K562 (cell line): ENCODE results near the gene TGFB2. TPM values are rescaled to one million over a fixed set of nuclear protein-coding genes. Genes with fewer than 3 reads are reported as not detected.

Experiments
- ATAC-seq: fragments of 200-7000 bp; cut with Tn5 transposase; 3 replicates; pipeline ENCODE4 v1.9.1; 2020; ENCODE audit warnings: moderate library complexity
- BruUV-seq: library from RNA; stranded (reverse); fragments of 400-500 nt; replicated peaks from 2 replicates; lab custom pipeline; 2021; lab: Mats Ljungman, UMichigan
- CTCF ChIA-PET: fragments of 300-600 bp; formaldehyde crosslinking; extraction: SDS; loops from one replicate; lab custom pipeline; 2021; ENCODE audit warnings: low intra/inter-chr PET ratio; lab: Yijun Ruan, JAX
- POLR2A ChIA-PET: fragments of 300-600, 350-650 bp; sonication (Branson Sonifier 250); formaldehyde crosslinking; extraction: SDS; loops from one replicate; lab custom pipeline; 2021; ENCODE audit warnings: antibody characterized with exemption, inconsistent platforms; lab: Yijun Ruan, JAX
- DNase-seq, 4 experiments: peaks; one replicate each; pipeline versions ENCODE4 v3.0.0 to v3.0.0-alpha.2; 2011 to 2018; ENCODE audit warnings: low spot score in 3 of 4, mixed read lengths in 3 of 4; ENCODE audit errors: extremely low read depth in 1 of 4
- FAIRE-seq: peaks from 2 replicates; lab custom pipeline; 2011; peaks lifted over from hg19 to GRCh38; lab: Jason Lieb, UNC
- H2AFZ ChIP-seq: 2 replicates; pipeline ENCODE4 v1.6.0; 2011; ENCODE audit warnings: low read depth, low read length, control low read depth, inconsistent platforms
- H3K27ac ChIP-seq: fragments of 200-600 bp; 3 replicates; pipeline ENCODE4 v1.8.0; 2011; ENCODE audit warnings: low read depth, mild to moderate bottlenecking, control low read depth, inconsistent platforms, low read length, moderate library complexity, mixed read lengths; ENCODE audit errors: extremely low read depth
- H3K27me3 ChIP-seq, 2 experiments: fragments of 300-600 bp in 1 of 2; 2 replicates in 1 of 2; 3 replicates in 1 of 2; pipeline versions ENCODE4 v1.6.0 to v1.8.0; 2011; ENCODE audit warnings: inconsistent platforms in 2 of 2, low read length in 2 of 2, mild to moderate bottlenecking in 1 of 2, mixed read lengths in 1 of 2, moderate library complexity in 1 of 2; ENCODE audit not compliant: control insufficient read depth in 2 of 2, insufficient read depth in 2 of 2
- H3K36me3 ChIP-seq: fragments of 300-600 bp; 3 replicates; pipeline ENCODE4 v1.8.0; 2011; ENCODE audit warnings: mild to moderate bottlenecking, low read length, inconsistent platforms; ENCODE audit not compliant: control insufficient read depth, insufficient read depth
- H3K4me1 ChIP-seq, 2 experiments: fragments of 200-600 bp in 1 of 2; replicated peaks in 1 of 2; 2 replicates in 1 of 2; 3 replicates in 1 of 2; pipeline versions ENCODE4 v1.5.1 to v1.8.0; 2011; ENCODE audit warnings: inconsistent platforms in 2 of 2, low read length in 2 of 2, mild to moderate bottlenecking in 1 of 2, mixed read lengths in 1 of 2, moderate library complexity in 1 of 2; ENCODE audit not compliant: control insufficient read depth in 2 of 2, insufficient read depth in 2 of 2
- H3K4me2 ChIP-seq: 2 replicates; pipeline ENCODE4 v1.6.1; 2011; ENCODE audit warnings: low read length, control low read depth, inconsistent platforms, mixed read lengths; ENCODE audit not compliant: insufficient read depth
- H3K4me3 ChIP-seq: fragments of 200-600 bp; sonication (generic), shearing (Covaris generic); 2 replicates; pipeline ENCODE4 v1.5.1; 2016; ENCODE audit warnings: control low read depth, inconsistent platforms
- H3K79me2 ChIP-seq: fragments of 200-600 bp; 3 replicates; pipeline ENCODE4 v1.8.0; 2011; ENCODE audit warnings: low read length, inconsistent platforms; ENCODE audit not compliant: control insufficient read depth, insufficient read depth
- H3K9ac ChIP-seq, 2 experiments: 2 replicates each; pipeline versions ENCODE4 v1.6.0 to v1.6.1; 2011; ENCODE audit warnings: low read depth in 2 of 2, low read length in 2 of 2, control low read depth in 1 of 2, inconsistent platforms in 1 of 2, mild to moderate bottlenecking in 1 of 2, mixed read lengths in 1 of 2; ENCODE audit not compliant: insufficient read depth in 1 of 2
- H3K9me1 ChIP-seq: one replicate; pipeline ENCODE4 v1.6.0; 2011; ENCODE audit warnings: inconsistent platforms, mild to moderate bottlenecking, low read length, moderate library complexity; ENCODE audit not compliant: control insufficient read depth, insufficient read depth
- H3K9me3 ChIP-seq: replicated peaks from 2 replicates; pipeline ENCODE4 v1.5.1; 2011; ENCODE audit warnings: low read depth, low read length, inconsistent platforms; ENCODE audit not compliant: control insufficient read depth, insufficient read depth
- H4K20me1 ChIP-seq: replicated peaks from 2 replicates; pipeline ENCODE4 v1.6.1; 2011; ENCODE audit warnings: low read length, inconsistent platforms, mixed read lengths; ENCODE audit not compliant: control insufficient read depth, insufficient read depth
- CAMTA2 ChIP-seq: fragments of 250-450 bp; sonication (Bioruptor Pico); conservative IDR thresholded peaks from 2 replicates; pipeline ENCODE4 v1.5.1; 2022
- CBFB ChIP-seq: sonication (generic); formaldehyde crosslinking; IDR thresholded peaks from 2 replicates; pipeline ENCODE4 v1.4.0; 2020; ENCODE audit warnings: mild to moderate bottlenecking, missing genetic modification reagents
- CBX2 ChIP-seq: fragments of 200-600 bp; sonication (generic); IDR thresholded peaks from one replicate; pipeline ENCODE4 v1.6.1; 2012; ENCODE audit warnings: mild to moderate bottlenecking, low read length, inconsistent platforms; ENCODE audit not compliant: insufficient read depth, poor library complexity, severe bottlenecking
- CREB1 ChIP-seq, 2 experiments: sonication (generic) in 1 of 2; formaldehyde crosslinking in 1 of 2; IDR thresholded peaks; 2 replicates each; pipeline versions ENCODE4 v1.6.1 to v1.8.0; 2012 to 2022; ENCODE audit warnings: inconsistent platforms in 1 of 2, mild to moderate bottlenecking in 1 of 2, missing genetic modification reagents in 1 of 2, moderate library complexity in 1 of 2
- CUX1 ChIP-seq: fragments of 200-800 bp; sonication (Bioruptor generic); IDR thresholded peaks from 2 replicates; pipeline ENCODE4 v1.6.1; 2016; ENCODE audit warnings: missing genetic modification characterization, missing compliant biosample characterization
- ELF1 ChIP-seq: fragments of 200-800 bp; sonication (Bioruptor generic); IDR thresholded peaks from 2 replicates; pipeline ENCODE4 v1.6.1; 2016; ENCODE audit warnings: missing genetic modification characterization, missing compliant biosample characterization
- RB1 ChIP-seq: fragments of 450-650 bp; IDR thresholded peaks from 2 replicates; pipeline ENCODE4 v1.6.1; 2017; ENCODE audit warnings: low read depth, mild to moderate bottlenecking
- SRSF1 ChIP-seq: fragments of 200-400 bp; formaldehyde crosslinking; IDR thresholded peaks from 2 replicates; pipeline ENCODE4 v1.6.1; 2017; ENCODE audit warnings: mild to moderate bottlenecking, low read depth, low read length, moderate library complexity
- TAF1 ChIP-seq: IDR thresholded peaks from 2 replicates; pipeline ENCODE4 v1.6.1; 2011; ENCODE audit warnings: mild to moderate bottlenecking, low read length, moderate library complexity; ENCODE audit not compliant: insufficient read depth, control insufficient read depth, severe bottlenecking; ENCODE audit errors: extremely low read depth
- TFAP4 ChIP-seq: sonication (generic); formaldehyde crosslinking; IDR thresholded peaks from 2 replicates; pipeline ENCODE4 v1.8.0; 2022; ENCODE audit warnings: missing genetic modification reagents, mild to moderate bottlenecking, moderate library complexity, borderline replicate concordance
- XRCC3 ChIP-seq: fragments of 450-650 bp; IDR thresholded peaks from 2 replicates; pipeline ENCODE4 v1.6.1; 2017; ENCODE audit warnings: mild to moderate bottlenecking, moderate library complexity
- ZC3H4 ChIP-seq: sonication (generic); formaldehyde crosslinking; IDR thresholded peaks from 2 replicates; pipeline ENCODE4 v1.9.0; 2021; ENCODE audit warnings: missing genetic modification reagents, borderline replicate concordance
- ZHX1 ChIP-seq: fragments of 150-350 bp; conservative IDR thresholded peaks from 2 replicates; pipeline ENCODE4 v1.6.1; 2014; ENCODE audit warnings: low read length
- WGBS: fragments of 100-300 bp; shearing (Covaris generic); methylation state at CpG from one replicate; pipeline ENCODE4 v1.1.6; 2016; ENCODE audit warnings: low coverage, mixed read lengths; ENCODE audit not compliant: insufficient coverage; ENCODE audit errors: missing lambda C conversion rate; 5-methylcytosine and 5-hydroxymethylcytosine counted together
- in situ Hi-C: fragments of 300-500 bp; cut with MboI; formaldehyde crosslinking; loops from 4 replicates; pipeline ENCODE4 v1.15.0; 2018; ENCODE audit warnings: inconsistent platforms, mixed read lengths
- intact Hi-C: fragments of 100-400 bp; cut with micrococcal nuclease; formaldehyde crosslinking; loops from 2 replicates; pipeline ENCODE4 v1.14.2; 2022
- polyA plus RNA-seq, 8 experiments: library from polyadenylated mRNA; depleted of rRNA in 4 of 8; stranded (reverse) in 5 of 8; unstranded in 3 of 8; fragments of >200 nt; fragmentation: Nextera tagmentation in 2 of 8; fragmentation: Illumina TruSeq in 1 of 8; extraction: Ambion mirVana in 2 of 8; extraction: Trizol in 1 of 8; gene quantifications; 2 replicates each; pipeline versions ENCODE4 v1.2.1 to v1.2.3, GENCODE V29; 2011 to 2014; ENCODE audit warnings: inconsistent platforms in 1 of 8, missing spikeins in 1 of 8
- total RNA-seq, 7 experiments: library from RNA; depleted of rRNA in 6 of 7; stranded (reverse); fragments of >200 nt in 6 of 7; fragmentation: Illumina TruSeq in 2 of 7; extraction: Trizol in 2 of 7; gene quantifications; 2 replicates each; pipeline versions ENCODE4 v1.2.1 to v1.2.3, GENCODE V29; 2011 to 2021; ENCODE audit warnings: low replicate concordance in 1 of 7

The TGFB2 gene
- total and polyA plus RNA-seq, 9 of the 15 experiments (the other 6 are each of a cell fraction or from before 2014, with no cell fraction given): 0.03 to 0.41 (median 0.11) TPM; not detected in 3

- H3K4me1 ChIP-seq: peaks cover 5 to 15% of the 10 kb centered on the region in 2 experiments; a peak in 3 of 5 replicates
- no peaks in the 10 kb centered on the region for H3K27me3 ChIP-seq
- no peaks in the 10 kb centered on the region for H3K9me3 ChIP-seq
- in situ Hi-C loops (loop anchor here (25.0 kb wide), 1 partner anchor 1464 kb away; no protein-coding TSS in a partner anchor), intact Hi-C loops (no loop called here)
- 73% methylated on average over 3 of the region's 3 CpGs for WGBS
- H3K9me1 ChIP-seq: no peaks in the 10 kb centered on the region
- POLR2A ChIA-PET: interaction anchor here (1.2 kb wide), 1 partner anchor 44 kb away, joined by 3 read pairs; no protein-coding TSS in a partner anchor
- H2AFZ ChIP-seq: no peak overlapping the region
- FAIRE-seq: no peak
- no peak overlapping the region for H3K4me2 ChIP-seq
- no peak overlapping the region for H3K4me3 ChIP-seq
- CTCF ChIA-PET: no interaction called here
- DNase-seq: no peak
- no TSS peak for BruUV-seq
- H3K36me3 ChIP-seq: no peaks in the 10 kb centered on the region; the same call in 2 of the 3 replicates
- TF ChIP-seq XRCC3: no peak
- TF ChIP-seq CAMTA2 (CRISPR knock-in tag): no peak
- no peak for TF ChIP-seq SRSF1
- TF ChIP-seq RB1: no peak
- no peak for TF ChIP-seq ELF1 (tag)
- TF ChIP-seq TFAP4 (CRISPR knock-in tag): no peak
- no peak for TF ChIP-seq ZC3H4 (CRISPR knock-in tag)
- TF ChIP-seq CBX2: no peak
- TF ChIP-seq CREB1 (IDR thresholded peaks at IDR 0.05): no peak
- TF ChIP-seq CREB1 (CRISPR knock-in tag; IDR thresholded peaks at IDR 0.05): no peak
- TF ChIP-seq CUX1 (CRISPR knock-in tag): no peak
- TF ChIP-seq TAF1: no peak
- TF ChIP-seq CBFB (CRISPR knock-in tag): no peak
- no peak for TF ChIP-seq ZHX1
- H3K27ac ChIP-seq: no peak overlapping the region
- no peaks in the 10 kb centered on the region for H3K79me2 ChIP-seq
- no peaks in the 10 kb centered on the region for H4K20me1 ChIP-seq
- no peak for ATAC-seq
- no peak overlapping the region for H3K9ac ChIP-seq
Measured at GRCh38 chr1:218348628-218349071, 3.5 kb downstream of the TGFB2 start.
